Activated T-helper 1 cell treated with anti-CD3 and anti-CD28 coated beads, Interleukin-12 subunit alpha, Interleukin-12 subunit beta, Interleukin-2, Interleukin-4 antibody, amounts not matched to agents 30 ng/mL and 10 ng/mL and 1 ng/mL, durations not matched to agents 14 hours and 24 hours and 36 hours (primary cell): ENCODE measurements around the gene SP140. TPM values are rescaled to one million over a fixed set of nuclear protein-coding genes. Genes with fewer than 3 reads are reported as not detected.
"Not testable (repeated sequence)": the region's sequence is repeated elsewhere in the genome, so short reads cannot be mapped to it uniquely, and the experiment has no call there.

Source experiments
- DNase-seq: peaks from one replicate; pipeline ENCODE4 v3.0.0; 2021; ENCODE audit warnings: low spot score
- H3K27ac Mint-ChIP-seq: one replicate; pipeline ENCODE4 v1.8.0; 2021; ENCODE audit warnings: mild to moderate bottlenecking, mixed read lengths
- H3K27me3 Mint-ChIP-seq: one replicate; pipeline ENCODE4 v1.8.0; 2022; ENCODE audit warnings: mild to moderate bottlenecking, moderate library complexity, mixed read lengths; ENCODE audit not compliant: insufficient read depth
- H3K36me3 Mint-ChIP-seq: one replicate; pipeline ENCODE4 v1.8.0; 2021; ENCODE audit warnings: low read depth, mixed read lengths
- H3K4me1 Mint-ChIP-seq: one replicate; pipeline ENCODE4 v1.8.0; 2021; ENCODE audit warnings: low read depth, mixed read lengths
- H3K4me3 Mint-ChIP-seq: one replicate; pipeline ENCODE4 v1.8.0; 2021; ENCODE audit warnings: mild to moderate bottlenecking, moderate library complexity, mixed read lengths
- H3K9me3 Mint-ChIP-seq: one replicate; pipeline ENCODE4 v1.8.0; 2021; ENCODE audit warnings: mixed read lengths
- intact Hi-C: fragments of 100-400 bp; cut with micrococcal nuclease; formaldehyde crosslinking; loops from one replicate; pipeline ENCODE4 v1.15.1; 2024
- total RNA-seq: library from RNA; stranded (reverse); gene quantifications from 2 replicates; pipeline ENCODE4 v1.2.3, GENCODE V29; 2022

SP140 gene
- total RNA-seq, 1 donor from 2014 or later, result 235 TPM

DNA sequence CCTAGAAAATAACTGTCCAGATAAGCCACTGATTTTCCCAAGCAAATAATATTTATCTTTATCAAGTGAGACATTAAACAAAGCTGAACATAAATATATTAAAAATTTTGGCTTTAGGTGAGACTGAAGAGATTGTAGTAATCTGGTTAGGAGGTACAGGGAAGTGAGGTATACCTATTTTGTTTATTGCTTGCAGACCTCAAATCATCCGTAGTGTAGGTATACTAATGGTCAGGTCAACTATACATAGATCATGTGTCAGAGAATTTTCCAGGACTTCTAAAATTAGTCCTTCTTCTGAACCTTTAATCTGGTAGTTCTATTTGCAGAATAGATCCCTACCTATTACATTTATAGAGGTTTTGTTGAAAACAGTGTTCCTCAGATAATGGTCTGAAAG is 41.5 kb downstream of the SP140 start:
- peaks cover 25% of the 10 kb centered on the region for H3K9me3 Mint-ChIP-seq
- no peak for DNase-seq
- peaks cover 79% of the 10 kb centered on the region for H3K4me1 Mint-ChIP-seq
- H3K27ac Mint-ChIP-seq, result peak overlapping the region; percentile 77
- H3K36me3 Mint-ChIP-seq, result peaks cover 81% of the 10 kb centered on the region
- intact Hi-C loops, result loop anchor here (1.0 to 5.0 kb wide), 4 partner anchors 13 to 180 kb away; no protein-coding TSS in a partner anchor
- no peaks in the 10 kb centered on the region for H3K27me3 Mint-ChIP-seq
- no peak overlapping the region for H3K4me3 Mint-ChIP-seq

DNA sequence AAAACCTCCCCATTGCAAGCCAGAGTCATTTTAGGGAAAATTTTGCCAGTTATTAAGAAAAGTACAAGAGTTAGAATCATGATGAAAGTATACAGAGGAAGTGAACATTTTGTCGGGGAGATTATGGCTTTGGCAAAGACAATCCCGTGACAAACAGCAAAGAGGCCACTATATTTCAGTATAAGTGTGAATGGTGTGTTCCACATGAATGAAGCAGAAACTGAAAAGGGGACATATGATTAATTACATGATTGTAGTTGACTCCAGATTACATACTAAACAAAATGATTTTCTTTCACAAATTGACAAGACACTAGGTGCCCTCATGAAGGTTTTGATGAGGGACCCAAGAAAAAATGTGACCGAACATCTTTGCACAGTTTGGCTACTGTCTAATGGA is 42.0 kb downstream of the SP140 start:
- Mint-ChIP-seq H3K4me3 (peak overlapping the region; percentile 9), H3K9me3 (peaks cover 26% of the 10 kb centered on the region), H3K27ac (peak overlapping the region; percentile 77), H3K36me3 (peaks cover 81% of the 10 kb centered on the region), H3K4me1 (peaks cover 74% of the 10 kb centered on the region), H3K27me3 (no peaks in the 10 kb centered on the region)
- intact Hi-C loops, result loop anchor here (1.0 to 5.0 kb wide), 4 partner anchors 13 to 180 kb away; no protein-coding TSS in a partner anchor
- no peak for DNase-seq

DNA sequence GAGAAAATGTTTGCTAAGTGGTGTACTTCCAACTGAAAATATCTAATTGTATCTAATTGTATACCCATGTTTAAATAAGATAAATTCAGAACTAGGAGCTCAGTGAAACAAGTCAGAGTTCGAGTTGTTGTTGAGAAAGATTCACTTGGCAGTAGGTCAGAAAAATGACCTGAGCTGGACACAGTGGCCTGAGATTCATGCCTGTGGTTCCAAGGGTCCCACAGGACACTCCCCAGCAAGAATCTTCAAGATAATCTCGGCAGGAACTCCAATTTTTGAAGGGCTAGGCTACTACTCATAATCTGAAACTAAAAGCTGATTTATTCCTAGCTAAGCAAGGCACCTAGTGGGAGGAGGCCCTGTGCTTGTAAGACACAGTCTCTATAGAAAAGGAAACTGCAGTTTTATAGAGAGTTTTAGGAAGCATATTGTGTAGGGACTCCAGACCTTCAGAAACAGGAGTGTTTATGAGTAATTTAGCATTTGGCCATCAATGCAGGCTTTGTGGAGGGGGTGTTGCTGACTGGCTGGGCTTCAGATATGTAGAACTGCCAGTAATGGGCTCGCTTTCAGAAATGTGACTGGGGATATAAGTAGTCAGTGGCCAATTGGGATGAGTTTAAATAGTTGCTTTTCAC is 43.2 kb downstream of the SP140 start:
- peak overlapping the region; percentile 43 for H3K4me3 Mint-ChIP-seq

DNA sequence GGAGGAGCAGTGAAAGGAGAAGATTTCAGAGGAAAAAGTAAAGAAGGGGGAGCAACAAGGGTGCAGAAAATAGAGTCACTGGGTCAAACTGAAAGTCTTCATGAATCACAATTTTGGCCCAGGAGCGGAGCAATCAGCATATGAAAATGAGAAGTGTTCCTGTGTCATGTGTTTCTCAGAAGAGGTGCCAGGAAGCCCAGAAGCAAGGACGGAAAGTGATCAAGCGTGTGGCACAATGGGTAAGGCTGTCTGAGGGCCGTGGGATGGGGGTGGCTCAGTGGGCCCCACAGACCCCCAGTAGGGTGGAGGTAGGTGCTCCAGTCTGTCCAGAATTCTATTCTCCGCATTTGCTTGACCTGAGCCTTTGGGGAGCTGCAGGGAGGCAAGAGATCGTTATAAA is 44.2 kb downstream of the SP140 start:
- no peak for DNase-seq
- intact Hi-C loops, result loop anchor here (5.0 kb wide), 1 partner anchor 178 kb away; no protein-coding TSS in a partner anchor
- no peaks in the 10 kb centered on the region for H3K27me3 Mint-ChIP-seq
- H3K4me1 Mint-ChIP-seq, result peaks cover 58% of the 10 kb centered on the region
- peak overlapping the region; percentile 24 for H3K4me3 Mint-ChIP-seq
- peaks cover 24% of the 10 kb centered on the region for H3K9me3 Mint-ChIP-seq
- peaks cover 81% of the 10 kb centered on the region for H3K36me3 Mint-ChIP-seq
- peak overlapping the region; percentile 76 for H3K27ac Mint-ChIP-seq

More for the DNA sequence above, 43.2 kb downstream of the SP140 start:
- no peak for DNase-seq
- H3K36me3 Mint-ChIP-seq, result peaks cover 84% of the 10 kb centered on the region
- no peaks in the 10 kb centered on the region for H3K27me3 Mint-ChIP-seq
- intact Hi-C loops, result loop anchor here (5.0 kb wide), 1 partner anchor 179 kb away; no protein-coding TSS in a partner anchor
- H3K9me3 Mint-ChIP-seq, result peaks cover 27% of the 10 kb centered on the region
- H3K27ac Mint-ChIP-seq, result peak overlapping the region; percentile 80
- peaks cover 66% of the 10 kb centered on the region for H3K4me1 Mint-ChIP-seq

DNA sequence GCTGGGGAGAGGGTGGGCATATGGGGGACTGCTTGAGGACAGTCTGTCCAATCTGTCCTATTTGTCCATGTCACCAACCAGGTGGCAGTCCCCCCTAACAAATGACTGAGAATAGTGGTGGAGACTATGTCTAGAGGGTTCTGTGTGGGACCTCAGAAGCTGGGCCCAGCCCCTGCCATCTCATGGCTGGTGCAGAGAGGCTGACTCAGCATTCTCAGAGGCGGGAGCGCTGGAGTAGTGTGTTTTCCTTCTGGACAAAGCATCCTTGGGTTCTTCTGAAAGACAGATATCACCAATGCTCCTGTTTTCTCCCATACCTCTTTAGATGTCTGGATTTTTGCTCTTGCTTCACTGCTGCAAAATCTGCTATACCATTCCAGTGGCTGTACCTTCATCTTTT is 57.4 kb downstream of the SP140 start:
- Mint-ChIP-seq H3K36me3 (peaks cover 70% of the 10 kb centered on the region), H3K4me3 (no peak overlapping the region), H3K4me1 (peaks cover 27% of the 10 kb centered on the region)

DNA sequence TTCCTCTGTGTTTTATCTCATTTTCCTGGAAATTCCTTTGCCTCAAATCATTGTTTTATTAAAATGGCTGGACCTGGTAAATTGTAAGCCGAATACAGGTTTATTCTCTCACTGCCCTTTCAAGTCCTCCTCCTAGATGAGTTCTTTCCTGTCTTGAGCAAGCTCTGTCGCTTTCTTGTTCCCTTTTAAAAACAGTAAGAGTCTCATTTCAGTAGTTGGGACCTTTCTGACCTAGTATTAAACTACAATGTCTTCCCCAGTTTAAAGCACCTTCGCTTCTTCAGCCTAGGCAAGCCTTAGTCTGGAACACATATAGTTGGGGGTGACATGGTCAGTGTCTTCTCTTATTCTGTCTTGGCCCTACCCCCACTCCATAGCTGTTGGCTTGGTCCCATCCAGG is 60.5 kb downstream of the SP140 start:
- Mint-ChIP-seq H3K36me3 (peaks cover 73% of the 10 kb centered on the region), H3K4me3 (no peak overlapping the region), H3K27ac (peak overlapping the region; percentile 6), H3K27me3 (no peaks in the 10 kb centered on the region), H3K9me3 (peaks cover 8% of the 10 kb centered on the region), H3K4me1 (peaks cover 35% of the 10 kb centered on the region)
- DNase-seq, result no peak
- intact Hi-C loops, result no loop called here

More for the DNA sequence above, 57.4 kb downstream of the SP140 start:
- intact Hi-C loops, result no loop called here
- H3K9me3 Mint-ChIP-seq, result peaks cover 7% of the 10 kb centered on the region
- no peak overlapping the region for H3K27ac Mint-ChIP-seq
- DNase-seq, result no peak
- H3K27me3 Mint-ChIP-seq, result no peaks in the 10 kb centered on the region

DNA sequence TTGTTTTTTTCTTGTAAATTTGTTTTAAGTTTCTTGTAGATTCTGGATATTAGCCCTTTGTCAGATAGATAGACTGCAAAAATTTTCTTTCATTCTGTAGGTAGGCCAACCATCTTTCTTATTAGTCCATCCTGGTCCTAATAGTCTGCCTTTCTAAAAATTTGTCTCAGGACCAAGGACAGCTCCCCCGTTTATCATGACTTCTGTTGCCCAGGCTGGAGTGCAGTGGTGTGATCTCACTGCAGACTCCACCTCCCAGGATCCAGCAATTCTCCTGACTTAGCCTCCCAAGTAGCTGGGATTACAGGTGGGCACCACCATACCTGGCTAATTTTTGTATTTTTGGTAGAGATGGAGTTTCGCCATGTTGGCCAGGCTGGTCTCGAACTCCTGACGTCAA is 63.8 kb downstream of the SP140 start:
- not testable (repeated sequence) for DNase-seq, H3K9me3 Mint-ChIP-seq, H3K27me3 Mint-ChIP-seq, H3K4me3 Mint-ChIP-seq
- intact Hi-C loops, result loop anchor here (2.0 kb wide), 2 partner anchors 29 to 65 kb away; partner anchors contain the start of gene SP140
- Mint-ChIP-seq H3K27ac (peak overlapping the region; percentile 52), H3K36me3 (peaks cover 76% of the 10 kb centered on the region), H3K4me1 (peaks cover 35% of the 10 kb centered on the region)

DNA sequence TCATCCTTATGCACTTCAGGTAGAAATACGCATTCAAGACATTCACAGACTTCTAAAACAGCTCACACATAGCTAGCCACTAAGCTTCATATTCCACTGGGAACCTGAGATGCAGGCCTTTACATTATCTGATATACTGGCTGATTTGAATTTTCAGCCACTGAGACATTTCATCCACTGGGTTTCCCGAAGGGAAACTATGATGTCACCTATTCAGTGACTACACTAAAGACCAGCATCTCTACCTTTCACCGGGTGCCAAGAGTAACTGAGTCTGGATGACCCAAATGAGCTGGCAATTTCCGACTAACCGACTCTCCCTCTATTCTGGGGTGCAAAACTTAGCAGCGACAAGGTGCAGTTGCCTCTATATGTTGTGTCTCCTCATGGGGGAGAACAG is 69.7 kb downstream of the SP140 start:
- DNase-seq, result no peak
- intact Hi-C loops, result no loop called here
- Mint-ChIP-seq H3K4me3 (no peak overlapping the region), H3K36me3 (peaks cover 87% of the 10 kb centered on the region), H3K27ac (no peak overlapping the region), H3K27me3 (no peaks in the 10 kb centered on the region), H3K4me1 (peaks cover 14% of the 10 kb centered on the region), H3K9me3 (peaks cover 29% of the 10 kb centered on the region)

DNA sequence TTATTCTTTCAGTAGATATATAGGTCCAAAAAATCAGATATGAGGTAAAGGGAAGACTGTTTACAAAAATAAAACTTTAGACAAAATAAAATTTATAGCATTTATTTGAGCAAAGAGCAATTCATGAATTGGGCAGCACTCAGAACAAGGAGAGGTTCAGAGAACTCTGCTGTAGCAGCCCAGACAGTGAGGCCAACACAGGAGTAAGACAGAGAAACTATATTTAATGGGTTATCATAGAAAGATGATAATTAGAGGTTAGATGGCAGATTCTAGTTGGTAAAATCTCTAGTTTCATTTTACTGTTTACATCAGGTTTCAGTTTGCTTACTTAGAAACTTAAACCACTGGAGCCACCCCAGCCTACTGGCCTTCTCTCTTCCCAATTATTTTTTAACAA is 71.4 kb downstream of the SP140 start:
- peaks cover 14% of the 10 kb centered on the region for H3K4me1 Mint-ChIP-seq
- H3K36me3 Mint-ChIP-seq, result peaks cover 89% of the 10 kb centered on the region
- H3K4me3 Mint-ChIP-seq, result no peak overlapping the region
- no peak overlapping the region for H3K27ac Mint-ChIP-seq
- H3K27me3 Mint-ChIP-seq, result no peaks in the 10 kb centered on the region
- DNase-seq, result no peak
- intact Hi-C loops, result no loop called here
- H3K9me3 Mint-ChIP-seq, result peaks cover 45% of the 10 kb centered on the region

DNA sequence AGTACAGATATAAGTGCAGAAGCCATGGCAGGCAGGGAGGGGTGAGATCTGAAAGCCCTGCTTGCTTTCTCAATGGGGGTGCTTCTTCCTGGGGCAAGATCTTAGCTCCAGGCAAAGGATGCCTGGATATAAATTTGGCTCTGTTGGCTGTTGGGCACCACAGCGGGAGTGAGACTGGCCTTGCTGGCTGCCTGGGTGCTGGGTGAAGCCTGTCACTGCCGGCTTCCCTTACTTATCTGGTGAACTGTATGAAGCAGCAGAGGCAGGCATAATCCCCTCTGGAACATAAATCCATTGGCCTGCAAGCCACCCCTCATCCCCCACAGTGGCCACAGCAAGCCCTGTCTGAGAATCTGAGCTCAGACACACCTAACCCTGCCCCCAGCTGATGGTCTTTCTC is 74.1 kb downstream of the SP140 start:
- intact Hi-C loops, result no loop called here
- no peak overlapping the region for H3K4me3 Mint-ChIP-seq
- peaks cover 20% of the 10 kb centered on the region for H3K4me1 Mint-ChIP-seq
- DNase-seq, result no peak
- H3K27me3 Mint-ChIP-seq, result no peaks in the 10 kb centered on the region
- H3K9me3 Mint-ChIP-seq, result peaks cover 70% of the 10 kb centered on the region
- peaks cover 93% of the 10 kb centered on the region for H3K36me3 Mint-ChIP-seq
- H3K27ac Mint-ChIP-seq, result no peak overlapping the region

DNA sequence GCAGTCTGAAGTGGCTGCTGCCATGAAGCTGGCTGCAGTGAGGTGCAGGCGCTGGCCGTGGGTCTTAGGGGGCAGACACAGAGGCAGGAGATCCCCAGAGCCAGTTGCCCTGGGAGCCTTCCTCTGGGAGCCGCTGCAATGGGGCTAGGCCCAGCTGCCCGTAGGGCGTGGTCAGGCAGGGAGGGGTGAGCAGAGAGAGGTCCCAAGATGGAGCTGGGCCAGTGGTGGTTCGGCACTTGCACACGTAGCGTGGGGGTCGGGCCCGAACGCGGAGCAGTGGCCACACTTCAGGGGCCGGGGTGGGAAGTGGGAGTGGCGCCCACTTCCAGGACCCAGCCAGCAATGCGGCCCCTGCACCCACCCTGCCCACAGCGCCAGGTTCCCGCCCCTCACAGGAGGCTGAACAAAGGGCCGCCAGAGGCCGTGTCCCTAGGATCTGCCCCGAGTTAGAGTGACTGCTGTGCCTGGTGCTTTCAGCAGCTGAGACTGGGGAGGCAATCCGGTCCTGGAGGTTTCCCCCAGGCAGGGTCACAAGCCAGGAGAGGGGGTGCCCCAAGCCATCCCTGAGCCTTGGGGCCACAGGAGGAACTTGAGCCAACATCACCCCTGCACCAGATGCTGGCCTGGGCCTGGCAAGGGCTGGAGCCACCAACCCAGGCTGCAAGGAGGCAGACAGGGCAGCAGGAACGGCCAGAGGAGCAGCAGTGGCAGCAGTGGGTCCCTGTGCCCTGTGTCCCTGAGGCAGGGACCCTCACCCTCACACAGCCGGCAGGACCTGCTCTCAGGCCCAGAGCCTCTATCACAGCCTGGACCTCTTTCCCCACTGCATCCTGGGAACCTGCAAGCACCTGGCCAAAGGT is 80.1 kb downstream of the SP140 start:
- Mint-ChIP-seq H3K9me3 (peaks cover 38% of the 10 kb centered on the region), H3K4me3 (no peak overlapping the region), H3K36me3 (peaks cover 63% of the 10 kb centered on the region), H3K27ac (no peak overlapping the region), H3K4me1 (peaks cover 14% of the 10 kb centered on the region), H3K27me3 (no peaks in the 10 kb centered on the region)
- intact Hi-C loops, result no loop called here
- DNase-seq, result no peak

DNA sequence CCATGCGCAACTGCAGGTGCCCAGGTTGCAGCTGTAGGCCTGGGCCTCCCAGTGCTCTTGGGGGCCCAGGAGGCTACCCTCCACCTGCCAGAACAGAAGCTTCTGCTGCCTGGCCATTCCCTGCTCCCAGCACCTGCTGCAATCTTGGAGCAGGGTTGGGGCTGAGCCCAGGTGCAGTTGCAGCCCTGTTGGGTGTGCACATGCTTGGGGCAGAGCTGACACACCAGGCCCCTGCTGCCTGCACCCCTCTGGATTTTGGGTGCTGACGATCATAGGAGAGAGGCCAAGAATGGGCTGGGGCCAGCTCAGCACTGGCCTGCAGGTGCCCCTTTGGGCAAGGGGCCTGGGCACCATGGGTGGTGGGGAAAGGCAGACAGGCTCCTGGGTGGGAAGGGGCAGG is 80.9 kb downstream of the SP140 start:
- H3K36me3 Mint-ChIP-seq, result peaks cover 55% of the 10 kb centered on the region
- H3K27me3 Mint-ChIP-seq, result no peaks in the 10 kb centered on the region

DNA sequence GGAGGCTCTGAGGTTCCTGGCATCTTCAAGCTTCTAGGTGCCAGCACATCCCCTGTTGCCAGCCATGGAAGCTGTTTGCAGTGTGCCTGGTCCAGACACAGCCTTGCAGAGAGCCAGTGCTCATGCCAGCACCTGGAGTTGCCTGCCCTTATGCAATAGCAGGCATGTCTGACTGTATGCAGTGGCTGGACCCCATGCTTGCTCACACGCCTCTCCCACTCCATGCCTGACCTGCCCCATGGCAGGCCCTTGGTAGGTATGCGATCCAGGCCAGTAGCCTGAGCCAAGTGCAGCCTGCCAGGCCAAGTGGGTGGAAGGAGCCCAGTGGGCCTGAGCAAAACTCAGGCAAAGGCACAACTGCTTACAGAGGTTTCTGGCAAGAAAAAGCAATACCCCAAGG is 81.9 kb downstream of the SP140 start:
- no peak overlapping the region for H3K27ac Mint-ChIP-seq
- no peak for DNase-seq
- intact Hi-C loops, result no loop called here
- H3K4me1 Mint-ChIP-seq, result peaks cover 12% of the 10 kb centered on the region
- no peaks in the 10 kb centered on the region for H3K27me3 Mint-ChIP-seq
- H3K36me3 Mint-ChIP-seq, result peaks cover 57% of the 10 kb centered on the region
- H3K9me3 Mint-ChIP-seq, result peaks cover 23% of the 10 kb centered on the region
- no peak overlapping the region for H3K4me3 Mint-ChIP-seq

More for the DNA sequence above, 80.9 kb downstream of the SP140 start:
- intact Hi-C loops, result no loop called here
- Mint-ChIP-seq H3K27ac (no peak overlapping the region), H3K4me1 (peaks cover 14% of the 10 kb centered on the region), H3K9me3 (peaks cover 31% of the 10 kb centered on the region), H3K4me3 (no peak overlapping the region)
- DNase-seq, result no peak
